Measurements from ENCODE around the gene EIF4E2.

The EIF4E2 gene

GRCh38 chr2:232539298-232540231, 10.9 kb upstream of the EIF4E2 start, which contains the start of gene CHRNG:
CHRNG (plus strand) TSS chr2:232539692; CDS start chr2:232539748, 56 bp downstream.
- no peak for DNase-seq

- DNase-seq: no peak
Observed at GRCh38 chr2:232540441-232541041, 9.9 kb upstream of the EIF4E2 start.

- DNase-seq: no peak
Observed at GRCh38 chr2:232541195-232541960, 9.1 kb upstream of the EIF4E2 start.

GRCh38 chr2:232541961-232542714, 8.4 kb upstream of the EIF4E2 start:
- no peak for DNase-seq

- no peak for DNase-seq
Observed at GRCh38 chr2:232542715-232543467, 7.6 kb upstream of the EIF4E2 start.

- DNase-seq: no peak
Observed at GRCh38 chr2:232543491-232543890, 7.0 kb upstream of the EIF4E2 start.

- DNase-seq: no peak
Observed at GRCh38 chr2:232543928-232544631, 6.4 kb upstream of the EIF4E2 start.

GRCh38 chr2:232544674-232545073, 5.8 kb upstream of the EIF4E2 start:
- DNase-seq: no peak

- no peak for DNase-seq
Observed at GRCh38 chr2:232545511-232546375, 4.7 kb upstream of the EIF4E2 start.

- DNase-seq: no peak
Observed at GRCh38 chr2:232547991-232548390, 2.5 kb upstream of the EIF4E2 start.

- DNase-seq: no peak
Observed at GRCh38 chr2:232549655-232550353, 685 bp upstream of the EIF4E2 start.

- no peak for DNase-seq
Observed at GRCh38 chr2:232551250-232551638, 755 bp downstream of the EIF4E2 start.

- no peak for DNase-seq
Observed at GRCh38 chr2:232551776-232552175, 1.3 kb downstream of the EIF4E2 start.

- DNase-seq: no peak
Observed at GRCh38 chr2:232556426-232556825, 5.9 kb downstream of the EIF4E2 start.

- no peak for DNase-seq
Observed at GRCh38 chr2:232562515-232563151, 12.1 kb downstream of the EIF4E2 start.

GRCh38 chr2:232563580-232563979, 13.1 kb downstream of the EIF4E2 start:
- DNase-seq: no peak

- DNase-seq: no peak
Observed at GRCh38 chr2:232567721-232568120, 17.2 kb downstream of the EIF4E2 start.

- DNase-seq: no peak
Observed at GRCh38 chr2:232568161-232568560, 17.7 kb downstream of the EIF4E2 start.

- DNase-seq: no peak
Observed at GRCh38 chr2:232569541-232569940, 19.1 kb downstream of the EIF4E2 start.
